Transverse colon (tissue), 3 donors: ENCODE results near the gene RBP3.

ENCODE experiments used
- POLR2A ChIP-seq: fragments of 450-650 bp; IDR thresholded peaks from one replicate; pipeline ENCODE4 v1.6.1; 2016; ENCODE audit warnings: antibody characterized with exemption, mild to moderate bottlenecking, moderate library complexity
- TF ChIP-seq, protein P1 (sequence below), 5 experiments: fragments of 200-600 bp in 3 of 5; fragments of 450-650 bp in 2 of 5; sonication (generic) in 3 of 5; IDR thresholded peaks; 1 replicate in 2 of 5; 2 replicates in 3 of 5; pipeline ENCODE4 v1.5.1; 2016 to 2017; ENCODE audit warnings: antibody characterized with exemption in 5 of 5, inconsistent platforms in 3 of 5, mild to moderate bottlenecking in 2 of 5, moderate library complexity in 1 of 5

DNA sequence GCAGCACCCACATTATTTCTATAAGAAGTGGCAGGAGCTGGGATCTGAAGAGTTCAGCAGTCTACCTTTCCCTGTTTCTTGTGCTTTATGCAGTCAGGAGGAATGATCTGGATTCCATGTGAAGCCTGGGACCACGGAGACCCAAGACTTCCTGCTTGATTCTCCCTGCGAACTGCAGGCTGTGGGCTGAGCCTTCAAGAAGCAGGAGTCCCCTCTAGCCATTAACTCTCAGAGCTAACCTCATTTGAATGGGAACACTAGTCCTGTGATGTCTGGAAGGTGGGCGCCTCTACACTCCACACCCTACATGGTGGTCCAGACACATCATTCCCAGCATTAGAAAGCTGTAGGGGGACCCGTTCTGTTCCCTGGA lies 874 bp upstream of the RBP3 start:
- TF ChIP-seq, protein P1, sequence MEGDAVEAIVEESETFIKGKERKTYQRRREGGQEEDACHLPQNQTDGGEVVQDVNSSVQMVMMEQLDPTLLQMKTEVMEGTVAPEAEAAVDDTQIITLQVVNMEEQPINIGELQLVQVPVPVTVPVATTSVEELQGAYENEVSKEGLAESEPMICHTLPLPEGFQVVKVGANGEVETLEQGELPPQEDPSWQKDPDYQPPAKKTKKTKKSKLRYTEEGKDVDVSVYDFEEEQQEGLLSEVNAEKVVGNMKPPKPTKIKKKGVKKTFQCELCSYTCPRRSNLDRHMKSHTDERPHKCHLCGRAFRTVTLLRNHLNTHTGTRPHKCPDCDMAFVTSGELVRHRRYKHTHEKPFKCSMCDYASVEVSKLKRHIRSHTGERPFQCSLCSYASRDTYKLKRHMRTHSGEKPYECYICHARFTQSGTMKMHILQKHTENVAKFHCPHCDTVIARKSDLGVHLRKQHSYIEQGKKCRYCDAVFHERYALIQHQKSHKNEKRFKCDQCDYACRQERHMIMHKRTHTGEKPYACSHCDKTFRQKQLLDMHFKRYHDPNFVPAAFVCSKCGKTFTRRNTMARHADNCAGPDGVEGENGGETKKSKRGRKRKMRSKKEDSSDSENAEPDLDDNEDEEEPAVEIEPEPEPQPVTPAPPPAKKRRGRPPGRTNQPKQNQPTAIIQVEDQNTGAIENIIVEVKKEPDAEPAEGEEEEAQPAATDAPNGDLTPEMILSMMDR (IDR thresholded peaks at IDR 0.05), result no peak
- TF ChIP-seq POLR2A, result no peak
